Measurements from ENCODE around the gene RBP5.

The RBP5 gene

GRCh38 chr12:7101047-7101693 is 27.5 kb downstream of the RBP5 start:
- no peak for DNase-seq (ENCODE audit: low read depth)

- no peak for DNase-seq (ENCODE audit: low read depth)
These were observed 28.4 kb downstream of the RBP5 start for GRCh38 chr12:7100239-7100638.

DNA sequence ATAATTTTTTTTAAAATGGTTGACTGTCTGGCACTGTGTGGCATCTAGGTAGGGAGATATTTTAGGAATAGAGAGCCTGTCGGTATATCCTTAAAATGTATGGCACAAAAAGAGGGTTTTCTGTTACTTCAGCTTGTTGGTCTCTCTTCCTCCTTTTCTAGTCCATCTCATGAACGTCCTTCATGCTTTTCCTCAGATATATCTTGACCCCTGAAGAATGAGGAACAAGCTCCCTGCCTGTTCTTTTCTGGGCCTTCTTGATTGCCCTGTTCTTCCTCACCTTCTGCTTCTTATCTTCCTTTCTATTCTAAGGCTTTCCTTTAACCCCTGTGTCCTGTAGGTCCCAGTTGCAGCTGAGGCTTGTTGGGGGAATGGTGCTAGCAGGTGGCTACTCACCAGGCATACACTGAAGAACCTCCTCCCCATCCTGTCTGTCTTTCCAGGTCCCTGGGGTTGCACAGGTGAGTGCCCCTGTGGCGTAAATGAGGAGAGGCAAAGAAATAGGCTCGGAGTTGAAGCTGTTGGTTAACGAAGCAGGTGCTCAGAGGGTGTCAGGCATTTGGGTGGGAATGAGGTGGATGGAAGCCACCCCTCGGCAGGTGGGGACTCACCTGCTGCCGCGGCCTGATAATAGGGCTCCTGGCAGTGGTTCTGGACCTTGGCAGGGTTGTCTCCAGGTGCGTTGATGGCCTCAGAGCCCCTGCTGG is 29.2 kb downstream of the RBP5 start:
- DNase-seq (ENCODE audit: low read depth), result no peak

DNA sequence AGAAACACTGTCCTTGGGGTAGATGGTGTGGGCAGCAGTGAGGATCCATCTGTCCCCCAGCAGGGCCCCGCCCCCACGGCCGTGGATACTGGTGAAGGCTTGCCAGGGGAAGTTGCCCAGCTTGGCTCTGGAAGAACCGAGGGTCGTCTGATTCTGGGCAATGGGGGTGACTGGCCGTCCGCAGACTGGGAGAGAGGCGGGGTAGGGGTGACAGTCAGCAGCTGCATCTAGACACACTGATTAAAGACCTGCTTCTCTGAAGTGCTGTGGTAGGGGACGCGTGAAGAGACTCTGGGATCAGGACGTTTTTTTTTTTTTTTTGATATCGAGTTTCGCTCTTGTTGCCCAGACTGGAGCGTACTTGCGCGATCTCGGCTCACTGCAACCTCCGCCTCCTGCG is 31.7 kb downstream of the RBP5 start:
- DNase-seq (ENCODE audit: low read depth), result no peak

GRCh38 chr12:7096006-7096932 is 32.4 kb downstream of the RBP5 start:
- no peak for DNase-seq (ENCODE audit: low read depth)

GRCh38 chr12:7093892-7094291 is 34.8 kb downstream of the RBP5 start:
- no peak for DNase-seq (ENCODE audit: low read depth)

DNA sequence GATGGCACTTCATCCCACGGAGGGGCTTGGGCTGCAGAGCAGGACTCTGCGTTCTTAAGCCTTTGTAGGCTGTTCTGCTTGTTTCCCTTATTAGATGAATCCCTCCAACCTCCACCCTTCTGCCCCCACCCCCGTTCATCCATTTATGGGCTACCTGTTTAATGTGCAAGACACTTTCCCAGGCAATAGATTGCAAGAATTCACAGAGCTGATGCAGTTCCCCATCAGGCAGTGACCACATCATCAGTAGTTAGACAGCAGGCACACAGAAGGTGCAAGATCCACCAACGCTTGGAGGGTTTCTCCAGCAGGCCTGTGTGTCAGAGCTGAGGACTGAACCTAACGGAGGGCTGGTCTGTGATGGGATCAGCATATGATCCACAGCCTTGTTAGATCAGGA is 35.2 kb downstream of the RBP5 start:
- DNase-seq (ENCODE audit: low read depth), result no peak

- DNase-seq (ENCODE audit: low read depth), result no peak
These were observed 35.7 kb downstream of the RBP5 start for GRCh38 chr12:7092986-7093460.

DNA sequence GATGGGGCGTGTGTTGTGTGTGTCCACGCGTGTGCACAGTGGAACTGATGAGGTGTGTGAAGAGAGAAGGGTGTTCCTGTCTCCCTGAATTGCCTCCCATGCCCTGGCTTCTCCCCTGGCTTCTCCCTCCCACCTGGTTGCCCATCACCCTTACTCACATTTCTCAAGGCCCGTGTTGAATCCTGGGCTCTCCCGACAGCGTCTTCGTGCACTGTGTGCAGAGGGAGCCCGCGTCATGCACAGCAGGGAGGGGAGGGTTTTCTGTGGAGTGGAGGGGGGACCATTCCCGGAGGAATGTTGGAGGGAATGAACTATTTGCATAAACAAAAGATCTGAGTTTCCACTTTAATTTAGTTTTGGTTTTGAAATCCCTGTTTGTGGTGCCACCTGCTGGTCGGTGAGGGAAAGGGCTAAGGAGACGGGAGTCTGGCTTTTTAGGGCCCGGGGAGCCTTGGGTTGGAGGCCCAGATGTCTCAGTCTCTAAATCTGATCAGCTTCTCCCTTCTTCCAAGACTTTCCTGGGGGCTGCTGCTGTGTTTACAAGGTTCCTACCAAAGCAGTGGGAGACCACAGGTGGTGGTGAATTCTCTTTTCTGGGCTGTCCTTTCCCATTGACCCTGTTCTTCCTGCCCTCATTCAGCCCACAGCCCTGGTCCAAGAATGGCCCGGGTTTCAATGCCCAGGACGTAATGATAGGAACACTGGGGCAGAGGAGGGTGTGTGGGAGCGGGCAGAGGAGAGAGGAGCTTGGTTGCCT is 36.3 kb downstream of the RBP5 start, which contains the start of gene C1R:
C1R (minus strand) TSS at position 217 of the 757 bp plus-strand sequence; CDS start at position 160, 57 bp downstream.
- DNase-seq (ENCODE audit: low read depth), result peak; percentile 78

GRCh38 chr12:7091660-7092228 is 36.9 kb downstream of the RBP5 start:
- DNase-seq (ENCODE audit: low read depth), result no peak

DNA sequence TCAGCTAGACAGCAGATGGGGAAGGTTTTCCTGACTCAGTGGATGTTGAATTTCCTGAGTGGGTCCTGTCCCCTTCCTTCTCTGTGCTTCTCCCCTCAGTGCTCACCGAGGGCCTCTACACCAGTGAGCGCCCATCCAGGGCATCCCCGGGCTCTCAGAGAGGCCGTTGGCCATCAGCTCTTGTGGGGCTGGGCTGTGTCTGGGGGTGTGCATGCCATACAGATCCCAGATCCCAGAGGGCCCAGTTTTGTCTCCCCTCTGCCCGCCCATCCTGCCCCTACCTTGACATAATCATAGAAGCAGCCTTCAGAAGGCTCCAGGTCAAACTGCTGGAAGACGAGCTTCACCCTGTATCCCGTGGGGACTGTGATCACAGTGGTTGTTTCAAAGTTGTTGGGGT is 37.5 kb downstream of the RBP5 start:
- no peak for DNase-seq (ENCODE audit: low read depth)

DNA sequence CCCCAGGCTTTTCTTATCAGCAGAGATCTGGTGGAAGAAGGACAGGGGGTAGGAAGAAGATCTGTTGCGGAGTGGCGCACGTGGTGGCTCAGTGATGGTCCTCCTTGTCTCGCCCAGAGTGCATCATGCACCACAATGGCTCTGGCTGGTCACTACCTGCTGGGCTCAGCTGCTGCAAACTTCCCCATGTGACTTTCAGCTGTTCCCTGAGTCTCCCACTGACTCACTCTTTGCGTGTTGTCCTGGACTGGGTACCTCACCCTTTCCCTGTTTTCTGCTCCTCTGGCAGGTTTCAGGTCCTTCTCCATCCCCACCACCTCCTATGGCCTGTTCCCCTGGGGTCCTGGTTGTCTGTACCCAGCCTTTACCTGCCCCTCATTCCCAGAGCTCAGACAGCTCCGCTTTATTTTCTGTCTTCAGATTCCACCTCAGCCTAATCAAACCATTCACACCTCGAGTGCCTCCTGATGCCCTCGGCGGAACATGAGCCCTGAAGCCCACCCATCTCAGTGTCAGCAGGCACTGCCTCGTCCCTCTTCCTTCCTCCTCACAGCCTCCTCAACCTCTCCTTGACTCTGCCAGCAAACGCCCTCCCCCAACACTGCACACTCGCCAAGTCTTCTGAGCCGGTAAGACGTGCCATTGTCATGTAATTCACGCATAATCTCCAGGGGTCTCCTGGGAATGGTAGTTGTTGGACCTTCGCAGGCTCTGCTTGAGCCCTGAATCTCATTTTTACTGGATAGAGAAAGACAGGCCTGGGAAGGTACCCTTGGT is 38.3 kb downstream of the RBP5 start:
- DNase-seq (ENCODE audit: low read depth), result no peak

GRCh38 chr12:7089196-7089871 is 39.4 kb downstream of the RBP5 start:
- no peak for DNase-seq (ENCODE audit: low read depth)

- no peak for DNase-seq (ENCODE audit: low read depth)
These were observed 45.6 kb downstream of the RBP5 start for GRCh38 chr12:7083125-7083524.

DNA sequence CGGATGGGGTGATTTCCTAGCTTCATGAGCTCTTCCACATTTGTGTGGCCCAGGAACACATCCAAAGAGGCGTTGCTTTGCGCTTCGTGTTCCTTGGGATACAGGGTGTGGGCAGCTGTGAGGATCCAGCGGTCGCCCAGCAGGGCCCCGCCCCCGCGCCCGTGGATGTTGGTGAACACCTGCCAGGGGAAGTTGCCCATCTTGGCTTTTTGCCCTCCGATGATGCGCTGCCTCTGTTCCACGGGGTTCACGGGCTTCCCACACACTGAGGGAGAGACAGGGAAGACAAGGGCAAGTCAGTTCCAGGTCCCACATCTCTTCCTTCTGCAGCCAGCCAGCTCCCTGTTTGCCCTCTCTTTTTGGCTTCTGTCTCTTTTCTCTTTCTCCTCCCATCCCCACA is 47.7 kb downstream of the RBP5 start:
- no peak for DNase-seq (ENCODE audit: low read depth)

DNA sequence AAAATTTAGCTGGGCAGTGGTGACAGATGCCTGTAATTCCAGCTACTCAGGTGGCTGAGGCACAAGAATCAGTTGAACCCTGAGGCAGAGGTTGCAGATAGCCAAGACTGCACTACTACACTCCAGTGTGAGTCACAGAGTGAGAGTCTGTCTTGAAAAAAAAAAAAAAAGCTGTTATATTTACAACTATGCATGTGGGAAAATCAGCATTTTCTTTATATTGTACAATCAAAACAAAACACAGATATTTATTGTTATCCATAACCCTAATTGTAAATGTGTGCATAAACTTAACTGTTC is 48.9 kb downstream of the RBP5 start:
- peak; percentile 84 for DNase-seq (ENCODE audit: low read depth)

DNA sequence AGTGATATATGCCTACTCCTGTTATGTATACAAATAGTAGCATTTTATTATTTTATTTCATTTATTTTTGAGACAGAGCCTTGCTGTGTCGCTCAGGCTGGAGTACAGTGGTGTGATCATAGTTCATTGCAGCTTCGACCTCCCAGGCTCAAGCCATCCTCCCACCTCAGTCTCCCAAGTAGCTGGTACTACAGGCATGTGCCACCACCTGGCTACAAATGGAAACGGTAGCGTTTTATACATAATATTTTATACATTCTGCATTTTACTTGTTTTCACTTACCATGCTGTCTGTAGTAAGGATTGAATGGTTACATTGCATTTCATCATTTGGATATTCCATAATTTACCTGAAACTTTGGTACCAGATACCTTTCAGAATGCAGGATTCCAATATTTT is 50.5 kb downstream of the RBP5 start:
- DNase-seq (ENCODE audit: low read depth), result no peak

- DNase-seq (ENCODE audit: low read depth), result no peak
These were observed 52.2 kb downstream of the RBP5 start for GRCh38 chr12:7076493-7076892.

- peak; percentile 22 for DNase-seq (ENCODE audit: low read depth)
These were observed 52.8 kb downstream of the RBP5 start for GRCh38 chr12:7075939-7076338.

DNA sequence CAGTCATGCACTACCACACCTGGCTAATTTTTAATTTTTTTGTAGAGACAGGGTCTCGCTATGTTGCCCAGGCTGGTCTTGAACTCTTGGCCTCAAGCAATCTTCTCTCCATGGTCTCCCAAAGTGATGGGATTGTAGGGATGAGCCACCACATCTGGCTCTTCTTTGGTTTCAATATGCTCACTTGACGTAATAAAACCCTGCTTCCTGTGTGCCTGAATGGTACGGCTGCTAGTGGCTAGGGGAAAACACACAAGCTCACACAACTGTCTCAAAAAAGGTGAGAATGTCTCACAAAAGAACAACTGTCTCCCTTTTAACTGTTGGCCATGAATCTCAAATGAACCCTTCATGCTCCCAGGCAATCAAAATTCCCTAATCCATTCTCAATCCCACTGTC is 53.2 kb downstream of the RBP5 start:
- no peak for DNase-seq (ENCODE audit: low read depth)

Data from ELR (cell line).